Measurements from ENCODE around the gene CEP44.
"Not testable (repeated sequence)": the region's sequence is repeated elsewhere in the genome, so short reads cannot be mapped to it uniquely, and the experiment has no call there.

The CEP44 gene

DNA sequence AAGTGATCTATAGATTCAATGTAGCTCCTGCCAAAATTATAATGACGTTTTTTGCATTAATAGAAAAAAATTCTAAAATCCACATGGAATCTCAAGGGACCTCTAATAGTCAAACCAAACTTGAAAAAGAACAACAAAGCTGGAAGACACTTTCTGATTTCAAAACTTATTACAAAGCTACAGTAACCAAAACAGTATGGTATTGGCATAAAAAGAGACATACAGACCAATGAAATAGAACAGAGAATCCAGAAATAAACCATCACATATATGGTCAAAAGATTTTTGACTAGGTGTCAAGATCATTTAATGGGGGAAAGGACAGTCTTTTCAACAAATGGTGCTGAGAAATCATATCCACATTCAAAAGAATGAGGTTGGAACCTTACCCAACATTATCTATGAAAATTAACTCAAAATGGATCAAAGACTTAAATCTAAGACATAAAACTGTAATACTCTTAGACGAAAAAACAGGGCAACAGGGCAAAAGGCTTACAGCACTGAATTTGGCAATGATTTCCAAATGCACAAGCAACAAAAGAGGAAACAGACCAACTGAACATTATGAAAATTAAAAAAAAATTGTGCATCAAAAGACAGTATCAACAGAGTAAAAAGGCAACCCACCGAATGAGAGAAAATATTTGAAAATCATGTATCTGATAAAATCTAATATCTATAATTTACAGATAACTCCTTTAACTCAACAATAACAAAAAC lies 4.1 kb upstream of the CEP44 start:
- DNase-seq: no peak

DNA sequence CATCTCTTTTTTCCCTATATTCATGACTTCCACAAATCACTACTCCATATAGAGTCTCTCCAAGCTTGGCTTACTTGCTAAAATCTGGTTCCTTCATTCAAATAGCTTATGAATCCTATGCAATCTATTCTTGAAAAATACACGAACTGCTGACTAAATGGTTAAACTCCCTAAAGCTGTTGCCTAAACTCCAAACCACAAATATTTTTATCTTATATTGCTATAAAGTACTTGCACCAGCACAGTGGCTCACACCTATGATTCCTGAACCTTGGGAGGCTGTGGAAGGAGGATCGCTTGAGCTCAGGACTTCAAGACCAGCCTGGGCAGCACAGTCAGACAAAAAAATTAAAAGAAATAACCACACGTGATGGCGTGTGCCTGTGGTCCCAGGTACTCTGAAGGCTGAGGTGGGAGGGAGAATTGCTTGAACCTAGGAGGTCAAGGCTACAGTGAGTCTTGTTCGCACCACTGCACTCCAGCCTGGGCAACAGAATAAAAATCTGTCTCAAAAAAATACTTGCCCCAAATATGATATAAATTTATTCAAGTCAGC lies 2.5 kb upstream of the CEP44 start:
- no peak for DNase-seq

DNA sequence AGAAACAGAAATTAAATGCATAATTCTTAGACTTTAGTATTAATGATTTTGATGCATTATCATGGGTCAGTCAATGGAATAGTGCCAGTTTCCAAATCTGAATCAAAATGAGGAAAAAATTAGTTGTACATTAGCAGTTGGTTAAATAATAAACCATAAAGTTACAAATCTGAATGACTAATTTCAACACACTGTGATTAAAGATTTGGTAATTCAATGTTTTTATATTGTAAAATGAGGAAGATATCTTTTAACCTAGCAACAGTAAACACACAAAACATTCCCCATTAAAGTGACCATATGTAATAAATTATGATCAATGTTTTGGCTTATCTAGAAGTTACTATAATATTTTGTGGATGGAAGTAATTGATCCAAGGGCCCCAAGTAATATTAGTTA lies 1.8 kb upstream of the CEP44 start:
- DNase-seq: no peak

DNA sequence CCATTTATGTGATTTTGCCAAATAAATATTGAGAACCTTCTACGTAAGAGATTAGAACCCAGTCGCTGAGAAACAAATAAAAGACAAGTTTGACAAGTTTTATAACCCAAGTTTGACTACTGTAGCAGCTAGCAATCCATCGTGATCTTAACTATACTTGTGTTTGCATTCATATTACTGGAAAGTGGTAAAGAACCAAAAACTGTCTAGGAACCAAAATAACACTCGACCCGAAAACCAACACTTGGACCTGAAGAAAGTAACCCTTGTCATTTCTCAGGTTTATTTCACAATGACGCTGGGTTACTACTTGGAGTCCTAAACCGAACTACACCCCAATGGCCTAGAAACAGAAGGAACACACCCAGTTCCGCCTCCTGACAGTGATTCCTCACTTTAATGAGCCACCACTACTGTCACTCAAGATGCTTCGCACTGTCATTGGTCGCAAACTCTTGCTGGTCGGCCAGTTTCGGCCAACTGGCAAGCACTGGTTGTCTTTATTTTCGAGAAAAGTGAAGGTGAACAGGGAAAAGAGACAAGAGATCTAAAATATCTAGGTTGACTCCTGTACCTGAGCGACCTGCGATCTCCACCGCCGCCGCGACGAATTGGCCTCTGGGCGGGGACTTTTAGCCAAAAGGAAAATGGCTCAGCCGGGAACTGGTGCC lies 740 bp upstream of the CEP44 start:
- peak; percentile 92 for DNase-seq

DNA sequence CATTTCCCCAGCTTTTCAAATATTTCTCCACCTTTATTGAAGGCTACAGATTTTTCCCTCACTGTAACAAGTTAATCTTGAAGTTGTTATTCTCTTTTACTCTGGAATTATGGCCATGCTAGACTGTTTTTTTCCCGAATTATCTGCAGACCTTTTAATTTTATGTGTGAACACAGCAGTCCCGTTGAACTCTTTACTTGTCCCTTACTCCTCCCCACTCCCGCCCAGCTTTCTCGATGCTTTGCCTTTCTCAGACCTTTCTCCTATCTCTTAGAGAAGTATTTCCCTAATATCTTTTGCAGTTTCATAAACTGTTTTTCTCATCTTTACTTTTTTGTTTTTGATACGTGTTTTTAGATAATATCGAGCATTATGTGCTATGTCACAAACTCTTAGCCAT lies 776 bp downstream of the CEP44 start:
- DNase-seq: peak; percentile 1

DNA sequence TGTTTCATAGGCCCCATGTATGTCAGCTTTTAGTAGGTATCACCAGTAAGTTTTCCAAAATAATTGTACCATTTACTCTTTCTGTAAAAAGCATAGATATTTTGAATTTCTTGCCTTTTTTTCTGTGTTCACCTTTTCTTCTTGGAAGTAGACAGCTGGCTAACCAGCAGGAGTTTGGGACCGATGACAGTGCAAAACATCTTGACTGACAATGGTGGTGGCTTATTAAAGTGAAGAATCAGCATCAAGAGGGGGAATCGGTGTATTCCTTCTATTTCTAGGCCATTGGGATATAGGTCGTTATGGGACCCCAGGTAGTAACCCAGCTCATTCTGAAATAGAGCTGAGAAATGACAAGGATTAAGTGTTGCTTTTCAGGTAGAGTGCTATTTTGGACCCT lies 3.2 kb downstream of the CEP44 start:
- DNase-seq: no peak

DNA sequence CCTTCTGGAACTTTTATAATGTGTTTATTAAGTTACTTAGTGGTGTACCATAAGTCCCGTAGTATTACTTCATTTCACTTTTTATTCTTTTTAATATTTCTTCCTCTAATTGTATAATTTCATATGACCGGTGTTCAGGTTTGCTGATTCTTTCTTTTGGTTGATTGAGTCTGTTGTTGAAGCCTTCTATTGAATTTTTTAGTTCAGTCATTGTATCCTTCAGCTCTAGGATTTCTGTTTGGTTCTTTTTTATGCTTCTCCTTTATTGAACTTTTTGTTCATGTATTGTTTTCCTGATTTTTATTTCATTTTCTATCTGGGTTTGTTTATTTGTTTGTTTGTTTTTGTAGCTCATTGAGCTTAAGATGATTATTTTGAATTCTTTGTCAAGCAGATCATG lies 8.8 kb downstream of the CEP44 start:
- DNase-seq: no peak

DNA sequence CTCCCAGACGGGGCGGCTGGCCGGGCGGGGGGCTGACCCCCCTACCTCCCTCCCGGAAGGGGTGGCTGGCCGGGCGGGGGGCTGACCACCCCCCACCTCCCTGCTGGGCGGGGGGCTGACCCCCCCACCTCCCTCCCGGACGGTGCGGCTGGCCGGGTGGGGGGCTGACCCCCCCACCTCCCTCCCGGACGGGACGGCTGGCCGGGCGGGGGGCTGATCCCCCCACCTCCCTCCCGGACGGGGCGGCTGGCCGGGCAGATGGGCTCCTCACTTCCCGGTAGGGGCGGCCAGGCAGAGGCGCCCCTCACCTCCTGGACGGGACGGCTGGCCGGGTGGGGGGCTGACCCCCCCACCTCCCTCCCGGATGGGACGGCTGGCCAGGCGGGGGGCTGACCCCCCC lies 10.9 kb downstream of the CEP44 start:
- DNase-seq: not testable (repeated sequence)

DNA sequence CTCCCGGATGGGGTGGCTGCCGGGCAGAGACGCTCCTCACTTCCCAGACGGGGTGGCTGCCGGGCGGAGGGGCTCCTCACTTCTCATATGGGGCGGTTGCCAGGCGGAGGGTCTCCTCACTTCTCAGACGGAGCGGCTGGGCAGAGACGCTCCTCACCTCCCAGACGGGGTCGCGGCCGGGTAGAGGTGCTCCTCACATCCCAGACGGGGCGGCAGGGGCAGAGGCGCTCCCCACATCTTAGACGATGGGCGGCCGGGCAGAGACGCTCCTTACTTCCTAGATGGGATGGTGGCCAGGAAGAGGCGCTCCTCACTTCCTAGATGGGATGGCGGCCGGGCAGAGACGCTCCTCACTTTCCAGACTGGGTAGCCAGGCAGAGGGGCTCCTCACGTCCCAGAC lies 11.4 kb downstream of the CEP44 start:
- DNase-seq: not testable (repeated sequence)

DNA sequence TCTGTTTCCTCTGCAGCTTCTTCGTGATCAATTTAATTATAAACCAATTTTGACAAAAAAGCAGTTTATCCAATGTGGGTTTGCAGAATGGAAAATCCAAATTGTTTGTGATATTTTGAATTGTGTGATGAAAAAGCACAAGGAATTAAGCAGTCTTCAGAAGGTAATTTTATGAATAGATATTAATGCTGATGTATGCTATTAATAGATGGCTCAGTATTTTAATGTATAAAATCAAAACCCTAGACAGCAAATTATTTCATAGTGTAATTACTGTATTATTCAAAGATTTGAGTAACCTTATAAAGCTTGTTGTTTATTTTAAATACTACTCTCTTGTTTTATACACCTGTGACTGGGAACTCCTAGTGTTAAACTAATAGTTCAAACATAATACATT lies 20.0 kb downstream of the CEP44 start:
- DNase-seq: no peak

DNA sequence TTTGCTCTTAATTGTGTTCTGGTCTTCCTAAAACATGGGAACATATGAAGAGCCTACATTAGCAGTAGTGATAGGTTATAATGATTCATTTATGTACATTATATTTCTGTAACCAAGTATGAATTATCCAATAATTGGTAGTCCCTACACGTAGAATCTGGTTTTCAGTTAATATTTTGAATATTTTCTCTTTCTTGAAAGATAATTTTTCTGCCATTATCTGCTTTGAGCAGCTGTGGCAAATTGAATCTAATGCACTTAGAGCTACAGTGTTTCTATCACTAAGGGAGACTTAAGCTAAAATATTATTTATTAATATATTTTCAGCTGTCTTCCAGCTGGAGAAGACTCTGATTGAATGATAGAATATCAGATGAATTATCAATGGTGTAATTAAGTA lies 21.0 kb downstream of the CEP44 start:
- DNase-seq: no peak

DNA sequence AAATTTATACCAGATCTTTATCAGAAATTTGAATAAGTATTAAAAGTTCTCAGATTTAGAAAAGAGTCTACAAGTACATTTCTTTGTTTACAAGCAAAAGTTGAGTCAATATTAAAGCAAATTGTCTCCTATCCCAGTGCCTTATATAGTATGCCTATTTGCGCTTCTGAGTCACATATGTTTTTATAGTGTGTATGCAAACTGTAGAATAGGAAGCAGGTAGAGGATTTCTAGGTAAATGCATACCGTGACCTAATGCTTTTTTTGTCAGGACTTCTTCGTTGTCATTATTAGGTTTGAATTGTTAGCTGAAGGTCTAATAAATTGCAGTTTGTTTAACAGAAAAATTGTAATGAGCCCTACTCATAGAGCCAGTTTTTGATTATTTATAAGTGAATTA lies 22.2 kb downstream of the CEP44 start:
- no peak for DNase-seq

DNA sequence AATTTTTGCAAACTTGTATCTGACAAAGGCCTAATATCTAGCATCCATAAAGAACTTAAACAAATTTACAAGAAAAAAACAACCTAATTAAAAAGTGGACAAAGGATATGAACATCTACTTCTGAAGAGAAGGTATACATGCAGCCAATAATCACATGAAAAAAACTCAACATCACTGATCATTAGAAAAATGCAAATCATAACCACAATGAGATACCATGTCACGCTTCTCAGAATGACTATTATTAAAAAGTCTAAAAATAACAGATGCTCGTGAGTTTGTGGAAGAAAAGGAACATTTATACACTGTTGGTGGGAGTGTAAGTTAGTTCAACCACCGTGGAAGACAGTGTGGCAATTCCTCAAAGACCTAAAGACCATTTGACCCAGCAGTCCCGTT lies 24.0 kb downstream of the CEP44 start:
- DNase-seq: no peak

DNA sequence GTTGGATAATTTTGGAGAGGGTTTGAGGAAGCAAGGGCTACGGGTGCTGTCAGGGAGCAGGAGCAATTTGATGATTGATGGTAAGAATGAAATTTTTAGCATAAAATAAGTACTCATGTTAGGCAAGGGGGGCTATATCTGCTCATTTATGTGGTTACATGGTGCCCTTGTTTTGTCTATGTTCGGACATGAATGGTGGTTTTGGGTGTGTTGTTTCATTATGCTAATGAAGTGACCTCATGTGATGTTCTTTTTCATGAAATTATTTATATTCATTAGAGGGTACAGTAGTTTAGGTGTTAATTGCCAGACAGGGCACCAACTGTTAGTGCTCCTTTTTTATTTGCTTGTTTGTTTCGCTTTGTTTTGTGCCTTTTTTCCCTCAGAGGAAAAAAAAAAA lies 29.3 kb downstream of the CEP44 start:
- DNase-seq: no peak

DNA sequence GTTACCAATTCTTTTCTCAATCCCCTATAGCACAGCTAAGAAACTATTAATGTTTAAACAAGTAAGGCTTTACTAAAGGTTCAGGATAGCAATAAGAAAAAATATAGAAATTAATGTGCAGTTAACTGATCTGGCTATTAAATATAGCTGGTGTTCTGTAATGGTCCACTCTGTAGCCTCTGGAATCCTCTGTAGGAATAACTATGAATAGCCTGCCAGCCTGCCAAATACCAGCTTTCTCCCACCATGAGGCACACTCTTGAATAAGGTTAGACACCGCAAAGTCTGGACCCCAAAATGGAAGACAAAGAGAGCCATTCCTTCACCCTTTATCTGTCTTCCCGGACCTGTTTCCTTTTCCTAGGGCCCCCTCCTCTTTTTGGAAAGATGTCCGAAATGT lies 30.6 kb downstream of the CEP44 start:
- DNase-seq: no peak

DNA sequence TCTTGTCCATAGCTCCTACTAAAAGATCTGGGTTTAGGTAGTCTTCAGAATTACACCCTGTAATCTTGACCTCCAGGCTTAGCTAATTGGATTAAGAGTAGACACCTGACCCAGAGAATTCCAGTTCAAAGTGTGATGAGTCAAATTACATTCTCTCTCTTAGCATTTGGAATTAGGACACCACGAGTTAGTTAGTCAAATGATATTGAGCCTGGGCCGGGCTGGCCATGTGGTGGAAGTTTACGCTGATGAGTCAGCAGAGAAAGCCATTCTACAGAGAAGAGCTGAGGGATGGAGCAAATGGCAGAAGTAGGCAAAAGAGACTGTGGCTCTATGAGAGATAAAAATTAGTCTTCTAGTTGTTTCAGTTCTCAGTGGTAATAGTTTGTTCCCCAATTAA lies 31.1 kb downstream of the CEP44 start:
- DNase-seq: peak; percentile 31

DNA sequence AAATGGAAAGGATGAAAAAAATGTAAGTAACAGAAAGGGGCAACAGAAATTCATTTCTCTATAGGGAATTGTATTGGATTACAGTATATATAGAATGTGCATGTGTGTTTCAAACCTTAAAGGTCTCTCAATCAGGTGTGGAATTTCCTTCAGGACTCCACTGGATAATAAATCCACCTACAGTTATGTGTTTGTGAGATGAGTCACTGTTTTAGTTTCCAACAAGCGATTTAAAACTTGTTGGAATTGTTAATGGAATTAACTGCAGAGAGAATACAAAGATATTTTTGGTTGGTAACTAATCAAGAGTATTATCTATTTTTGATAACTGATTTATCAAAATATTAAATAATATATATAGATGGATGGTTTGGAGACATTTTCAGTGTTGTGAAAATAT lies 32.8 kb downstream of the CEP44 start:
- no peak for DNase-seq

DNA sequence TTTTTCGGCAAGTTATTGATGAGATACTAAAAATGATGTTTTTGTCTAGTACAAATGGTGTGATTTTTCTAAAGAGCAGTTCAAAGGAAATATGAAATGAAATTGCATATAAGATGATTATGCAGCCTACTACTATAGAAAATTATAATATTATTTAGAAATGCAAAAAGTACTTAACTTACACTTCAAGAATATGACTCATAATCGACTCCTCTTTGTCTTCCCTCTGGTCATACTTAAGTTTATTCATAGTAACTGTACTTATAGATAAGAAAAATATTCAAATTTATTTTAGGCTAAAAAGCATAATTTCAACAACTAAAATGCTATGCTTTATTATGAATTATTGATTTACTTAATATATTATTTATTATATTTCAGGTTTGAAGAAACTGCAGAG lies 33.2 kb downstream of the CEP44 start:
- no peak for DNase-seq

DNA sequence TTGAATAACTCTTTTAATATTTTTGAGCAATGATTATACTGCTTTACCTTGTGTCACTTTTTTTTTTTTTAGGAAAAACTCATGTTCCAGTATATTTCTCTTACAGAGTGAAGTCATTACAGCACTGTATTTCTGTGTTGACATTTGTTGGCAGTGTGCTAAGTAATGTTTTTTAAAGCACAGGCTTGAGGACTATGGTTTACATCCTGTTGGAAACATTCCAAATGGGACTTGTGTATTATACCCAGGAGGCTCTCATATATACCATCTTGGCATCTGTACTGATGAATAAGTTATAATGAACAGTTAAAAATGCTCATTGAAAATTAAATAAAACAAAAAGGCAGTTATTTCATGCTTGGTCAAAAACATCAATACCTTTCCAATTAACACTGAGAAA lies 33.8 kb downstream of the CEP44 start:
- peak; percentile 17 for DNase-seq

DNA sequence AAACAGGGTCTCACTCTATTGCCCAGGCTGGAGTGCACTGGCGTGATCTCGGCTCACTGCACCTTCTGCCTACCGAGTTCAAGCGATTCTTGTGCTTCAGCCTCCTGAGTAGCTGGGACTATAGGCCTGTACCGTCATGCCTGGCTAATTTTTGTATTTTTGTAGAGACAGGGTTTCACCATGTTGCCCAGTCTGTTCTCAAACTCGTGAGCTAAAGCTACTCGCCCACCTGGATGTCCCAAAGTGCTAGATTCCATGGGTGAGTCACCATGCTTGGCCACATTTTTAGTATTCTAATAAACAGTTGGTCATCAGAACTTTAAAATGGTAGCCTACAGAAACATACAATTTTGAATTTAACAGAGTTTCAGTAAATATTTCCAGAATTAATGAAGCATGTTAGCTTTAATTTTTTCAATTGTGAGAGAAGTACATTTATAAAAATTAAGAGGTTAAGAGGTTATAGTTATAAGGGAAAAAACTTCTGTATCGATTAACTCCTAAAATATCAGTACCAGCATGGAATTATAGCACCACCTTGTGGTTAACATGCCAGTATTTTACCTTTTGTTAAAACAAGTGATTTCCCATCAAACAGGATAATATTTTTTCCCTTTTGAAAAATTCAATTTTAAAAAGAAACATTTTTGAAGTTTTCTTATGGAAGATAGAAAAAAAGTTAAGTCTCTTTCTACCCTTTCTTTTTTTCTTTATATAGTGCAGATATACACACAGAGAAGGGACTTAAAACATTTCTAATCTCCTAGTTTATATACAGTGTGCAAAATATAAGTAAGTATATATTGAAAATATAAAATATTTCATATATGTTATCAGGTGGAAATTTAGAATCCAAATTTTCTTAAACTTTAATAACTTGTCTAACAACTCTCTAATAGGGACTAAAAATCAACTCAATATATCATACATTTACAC lies 35.4 kb downstream of the CEP44 start:
- peak; percentile 30 for DNase-seq

DNA sequence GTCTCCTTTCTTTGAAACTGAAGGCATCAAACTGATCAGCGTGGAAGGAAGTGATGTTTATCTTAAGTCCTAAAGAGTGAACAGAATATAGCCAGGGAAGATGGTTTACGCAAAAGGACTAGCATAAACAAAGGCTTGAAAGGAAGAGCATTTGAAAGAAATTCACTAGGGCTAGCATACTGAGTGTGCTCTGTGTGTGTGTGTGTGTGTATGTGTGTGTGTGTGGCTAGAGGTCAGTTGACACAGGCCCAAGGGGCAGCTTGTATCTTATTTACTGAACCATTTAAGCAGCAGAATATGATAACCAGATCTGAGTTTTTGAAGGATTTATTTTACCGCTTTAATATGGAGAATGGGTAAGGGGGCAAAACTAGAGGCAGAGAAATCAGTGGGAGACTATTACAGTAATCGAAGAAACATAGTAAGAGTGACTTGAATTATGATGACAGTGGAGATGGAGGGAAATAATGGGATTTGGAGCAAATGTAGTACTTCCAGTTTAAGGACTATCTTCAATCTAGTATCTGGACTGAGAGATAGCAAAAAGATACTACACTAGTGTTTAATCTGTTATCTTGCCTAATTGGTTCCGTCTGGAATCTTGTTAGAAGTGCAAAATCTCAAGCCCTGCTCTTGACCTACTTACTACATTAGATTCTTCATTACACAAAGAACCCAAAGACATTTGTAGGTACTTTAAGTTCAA lies 36.9 kb downstream of the CEP44 start:
- DNase-seq: no peak

DNA sequence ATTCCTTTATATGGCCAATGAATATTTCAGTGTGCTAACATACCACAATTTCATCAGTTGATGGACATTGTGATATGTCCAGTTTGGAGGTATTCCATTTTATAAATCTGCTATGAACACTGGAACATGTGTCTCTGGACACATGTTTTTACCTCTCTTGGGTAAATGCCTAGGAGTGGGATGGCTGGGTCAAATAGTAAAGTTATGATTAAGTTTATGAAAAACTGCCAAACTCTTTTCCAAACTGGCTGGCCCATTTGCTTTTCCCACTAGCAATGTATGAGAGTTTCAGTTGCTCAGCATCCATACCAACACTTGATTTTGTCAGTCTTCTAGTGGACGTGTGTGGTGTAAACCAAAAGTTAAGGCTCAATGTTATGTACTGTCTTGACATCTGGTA lies 40.5 kb downstream of the CEP44 start:
- DNase-seq: no peak

DNA sequence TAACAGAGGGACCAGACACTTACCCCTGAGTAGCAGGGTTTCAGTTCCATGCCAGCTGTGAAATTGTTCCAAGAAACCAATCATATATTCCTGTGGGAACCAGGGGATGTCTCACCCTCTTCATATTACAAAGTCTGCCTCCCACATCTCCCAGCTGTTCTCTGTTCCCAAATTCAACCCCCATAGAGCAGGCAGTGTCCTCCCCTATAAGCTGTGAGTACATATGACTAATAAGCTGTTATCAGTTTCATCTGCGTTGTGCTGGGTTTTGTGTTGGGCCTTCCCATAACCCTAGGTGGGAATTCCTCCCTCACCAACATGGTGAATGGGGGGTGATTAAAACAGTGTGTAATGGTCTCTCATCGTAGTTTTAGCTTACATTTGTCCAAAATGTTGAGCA lies 41.0 kb downstream of the CEP44 start:
- DNase-seq: peak; percentile 33
